Measurements from ENCODE around the gene FOXN3.

DNA sequence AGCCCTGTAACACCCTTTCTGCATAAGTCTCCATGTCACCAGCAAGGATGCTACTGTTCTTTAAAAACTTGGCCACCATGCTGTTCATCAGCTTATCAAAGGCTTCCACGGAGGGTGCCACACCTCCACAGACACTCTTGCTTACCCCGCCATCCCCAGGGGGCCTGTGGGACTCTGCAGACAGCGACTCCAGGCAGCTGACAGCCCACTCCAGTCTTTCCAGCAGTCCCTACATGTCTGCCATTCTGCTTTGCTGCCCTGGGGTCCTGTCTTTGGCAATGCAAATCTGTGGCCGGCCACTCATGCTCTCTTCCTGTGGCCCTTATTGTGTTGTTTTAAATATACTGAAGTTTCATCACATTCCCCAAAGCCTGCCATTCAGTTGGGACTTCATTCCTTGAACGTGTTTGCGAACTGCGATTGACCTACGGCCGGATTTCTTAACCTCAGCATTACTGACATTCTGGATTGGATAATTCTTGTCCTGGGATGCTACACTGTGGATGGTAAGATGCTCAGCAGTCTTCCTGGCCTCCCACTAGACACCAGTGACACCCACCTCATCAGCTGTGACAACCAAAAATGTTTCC, 125.6 kb downstream of the FOXN3 start:
- TF ChIP-seq, protein P1, sequence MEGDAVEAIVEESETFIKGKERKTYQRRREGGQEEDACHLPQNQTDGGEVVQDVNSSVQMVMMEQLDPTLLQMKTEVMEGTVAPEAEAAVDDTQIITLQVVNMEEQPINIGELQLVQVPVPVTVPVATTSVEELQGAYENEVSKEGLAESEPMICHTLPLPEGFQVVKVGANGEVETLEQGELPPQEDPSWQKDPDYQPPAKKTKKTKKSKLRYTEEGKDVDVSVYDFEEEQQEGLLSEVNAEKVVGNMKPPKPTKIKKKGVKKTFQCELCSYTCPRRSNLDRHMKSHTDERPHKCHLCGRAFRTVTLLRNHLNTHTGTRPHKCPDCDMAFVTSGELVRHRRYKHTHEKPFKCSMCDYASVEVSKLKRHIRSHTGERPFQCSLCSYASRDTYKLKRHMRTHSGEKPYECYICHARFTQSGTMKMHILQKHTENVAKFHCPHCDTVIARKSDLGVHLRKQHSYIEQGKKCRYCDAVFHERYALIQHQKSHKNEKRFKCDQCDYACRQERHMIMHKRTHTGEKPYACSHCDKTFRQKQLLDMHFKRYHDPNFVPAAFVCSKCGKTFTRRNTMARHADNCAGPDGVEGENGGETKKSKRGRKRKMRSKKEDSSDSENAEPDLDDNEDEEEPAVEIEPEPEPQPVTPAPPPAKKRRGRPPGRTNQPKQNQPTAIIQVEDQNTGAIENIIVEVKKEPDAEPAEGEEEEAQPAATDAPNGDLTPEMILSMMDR (IDR thresholded peaks at IDR 0.05; ENCODE audit: low read depth, low read length), result no peak
- TF ChIP-seq POLR2A (IDR thresholded peaks at IDR 0.05; ENCODE audit: extremely low read depth, insufficient read length) (no peak), MYC (IDR thresholded peaks at IDR 0.05; ENCODE audit: low read depth, low read length) (no peak)
- TF ChIP-seq, protein P2, sequence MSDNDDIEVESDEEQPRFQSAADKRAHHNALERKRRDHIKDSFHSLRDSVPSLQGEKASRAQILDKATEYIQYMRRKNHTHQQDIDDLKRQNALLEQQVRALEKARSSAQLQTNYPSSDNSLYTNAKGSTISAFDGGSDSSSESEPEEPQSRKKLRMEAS (IDR thresholded peaks at IDR 0.05; ENCODE audit: low read depth, low read length), result no peak
